Thyroid gland (tissue), 4 donors: ENCODE data around the gene GNG7.

ENCODE experiments used
- POLR2A ChIP-seq, 2 donors: fragments of 450-650 bp; IDR thresholded peaks; one replicate each; pipeline ENCODE4 v1.6.1; 2017; ENCODE audit warnings: antibody characterized with exemption in 2 of 2, mild to moderate bottlenecking in 2 of 2, moderate library complexity in 1 of 2
- TF ChIP-seq, protein P1 (sequence below), 6 experiments: fragments of 200-600 bp in 3 of 6; fragments of 450-650 bp in 3 of 6; sonication (generic) in 3 of 6; IDR thresholded peaks; one replicate each; pipeline ENCODE4 v1.5.1; 2016 to 2019; ENCODE audit warnings: antibody characterized with exemption in 6 of 6, mild to moderate bottlenecking in 2 of 6, inconsistent platforms in 1 of 6, moderate library complexity in 1 of 6

DNA sequence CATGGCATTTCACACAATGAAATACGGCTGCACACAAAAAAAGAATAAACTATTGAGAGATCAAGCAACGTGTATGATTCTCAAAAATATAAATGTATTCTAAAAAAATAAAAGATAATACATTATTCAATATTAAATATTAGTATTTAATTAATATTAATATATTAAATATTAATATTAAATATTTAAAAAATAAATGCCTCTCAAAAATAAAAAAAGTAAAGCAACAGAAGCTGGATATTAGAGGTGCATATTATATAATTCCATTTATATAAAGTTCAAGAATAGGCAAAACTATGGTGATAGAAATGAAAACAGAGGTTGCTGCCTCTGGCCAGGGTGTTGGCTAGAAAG lies 169.4 kb downstream of the GNG7 start:
- TF ChIP-seq, protein P1, sequence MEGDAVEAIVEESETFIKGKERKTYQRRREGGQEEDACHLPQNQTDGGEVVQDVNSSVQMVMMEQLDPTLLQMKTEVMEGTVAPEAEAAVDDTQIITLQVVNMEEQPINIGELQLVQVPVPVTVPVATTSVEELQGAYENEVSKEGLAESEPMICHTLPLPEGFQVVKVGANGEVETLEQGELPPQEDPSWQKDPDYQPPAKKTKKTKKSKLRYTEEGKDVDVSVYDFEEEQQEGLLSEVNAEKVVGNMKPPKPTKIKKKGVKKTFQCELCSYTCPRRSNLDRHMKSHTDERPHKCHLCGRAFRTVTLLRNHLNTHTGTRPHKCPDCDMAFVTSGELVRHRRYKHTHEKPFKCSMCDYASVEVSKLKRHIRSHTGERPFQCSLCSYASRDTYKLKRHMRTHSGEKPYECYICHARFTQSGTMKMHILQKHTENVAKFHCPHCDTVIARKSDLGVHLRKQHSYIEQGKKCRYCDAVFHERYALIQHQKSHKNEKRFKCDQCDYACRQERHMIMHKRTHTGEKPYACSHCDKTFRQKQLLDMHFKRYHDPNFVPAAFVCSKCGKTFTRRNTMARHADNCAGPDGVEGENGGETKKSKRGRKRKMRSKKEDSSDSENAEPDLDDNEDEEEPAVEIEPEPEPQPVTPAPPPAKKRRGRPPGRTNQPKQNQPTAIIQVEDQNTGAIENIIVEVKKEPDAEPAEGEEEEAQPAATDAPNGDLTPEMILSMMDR (IDR thresholded peaks at IDR 0.05): no peak
- TF ChIP-seq POLR2A (IDR thresholded peaks at IDR 0.05): no peak
